Hematopoietic multipotent progenitor cell treated with erythropoietin and hydrocortisone succinate and interleukin-3 and kit ligand, for 6 days (in vitro differentiated cells): ENCODE measurements around the gene NAV2.

Experiments used
- DNase-seq: peaks from one replicate; pipeline ENCODE4 v3.0.0-alpha.2; 2015

Gene NAV2

DNA sequence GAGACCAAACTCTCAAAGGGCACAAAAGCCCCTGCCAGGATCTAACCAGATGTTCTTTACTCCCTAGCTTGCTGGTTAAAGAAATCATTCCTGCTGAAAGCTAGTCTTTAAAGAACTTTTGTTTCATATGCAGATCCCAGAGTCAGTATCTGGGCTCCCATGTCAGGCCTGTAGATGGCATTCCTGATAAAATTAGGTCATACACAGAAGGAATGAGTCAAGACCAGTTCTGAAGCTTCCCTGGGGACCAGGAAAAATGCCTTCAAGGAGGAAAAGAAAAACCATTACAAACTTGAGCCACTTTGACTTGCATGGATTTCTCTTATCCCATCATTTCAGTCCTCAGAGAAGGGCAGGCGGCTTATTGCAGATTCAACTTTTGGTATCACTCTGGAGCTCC lies 441.7 kb downstream of the NAV2 start:
- DNase-seq = no peak

DNA sequence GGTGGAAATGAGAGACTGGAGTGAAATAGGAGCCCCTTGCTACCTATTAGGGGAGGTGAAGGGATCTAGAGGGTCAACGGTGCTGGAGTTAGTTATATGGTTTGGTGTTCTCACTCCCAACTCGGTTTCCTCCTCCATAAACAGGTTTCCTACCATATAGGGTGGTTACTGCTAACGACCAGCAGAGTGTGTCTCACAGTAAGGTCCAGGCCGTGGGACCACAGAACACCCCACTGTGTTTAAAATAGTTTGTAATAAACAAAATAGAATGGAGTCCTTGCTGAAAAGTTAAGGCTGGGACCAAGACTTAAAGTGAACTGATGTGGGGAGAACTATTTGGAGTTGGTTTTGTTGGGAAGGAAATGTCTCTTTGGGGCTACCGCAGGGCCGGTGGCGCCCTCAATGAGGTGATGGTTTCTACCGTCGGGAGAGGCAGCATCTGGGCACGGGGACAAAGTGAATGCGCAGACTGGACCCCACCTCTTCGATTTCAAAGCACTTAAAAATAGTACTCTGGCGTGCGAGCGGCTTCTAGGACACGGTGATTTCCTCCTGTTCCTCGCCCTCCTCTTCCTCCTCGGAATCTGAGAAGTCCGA lies 443.1 kb downstream of the NAV2 start:
- no peak for DNase-seq

DNA sequence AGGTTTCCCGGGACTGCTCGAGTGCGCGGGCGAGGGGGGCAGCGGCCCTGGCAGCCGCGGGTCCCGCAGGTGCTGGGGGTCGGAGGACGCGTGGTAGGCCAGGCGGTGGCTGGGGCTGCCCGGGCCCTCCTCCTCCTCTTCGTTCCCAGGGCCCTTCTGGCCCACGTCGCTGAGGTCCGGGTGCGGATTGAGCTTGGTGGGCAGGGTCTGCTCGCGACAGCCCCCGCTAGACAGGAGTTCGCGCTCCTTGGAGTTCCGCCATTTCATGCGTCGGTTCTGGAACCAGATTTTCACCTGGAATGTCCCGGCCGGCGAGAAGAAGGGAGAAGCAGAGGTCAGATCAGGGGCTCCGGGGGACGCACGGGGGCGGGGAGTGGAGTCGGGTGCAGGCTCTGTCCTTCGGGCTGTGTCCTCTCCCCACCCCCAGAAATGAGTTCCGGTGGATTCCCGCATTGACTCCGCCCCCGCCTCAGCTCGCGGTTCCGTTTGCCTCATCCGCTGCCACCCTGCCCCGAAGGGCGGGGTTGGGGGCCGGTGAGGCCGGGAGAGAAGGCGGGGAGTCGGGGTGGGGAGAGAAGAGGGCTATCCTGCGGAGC lies 443.7 kb downstream of the NAV2 start:
- DNase-seq = no peak

DNA sequence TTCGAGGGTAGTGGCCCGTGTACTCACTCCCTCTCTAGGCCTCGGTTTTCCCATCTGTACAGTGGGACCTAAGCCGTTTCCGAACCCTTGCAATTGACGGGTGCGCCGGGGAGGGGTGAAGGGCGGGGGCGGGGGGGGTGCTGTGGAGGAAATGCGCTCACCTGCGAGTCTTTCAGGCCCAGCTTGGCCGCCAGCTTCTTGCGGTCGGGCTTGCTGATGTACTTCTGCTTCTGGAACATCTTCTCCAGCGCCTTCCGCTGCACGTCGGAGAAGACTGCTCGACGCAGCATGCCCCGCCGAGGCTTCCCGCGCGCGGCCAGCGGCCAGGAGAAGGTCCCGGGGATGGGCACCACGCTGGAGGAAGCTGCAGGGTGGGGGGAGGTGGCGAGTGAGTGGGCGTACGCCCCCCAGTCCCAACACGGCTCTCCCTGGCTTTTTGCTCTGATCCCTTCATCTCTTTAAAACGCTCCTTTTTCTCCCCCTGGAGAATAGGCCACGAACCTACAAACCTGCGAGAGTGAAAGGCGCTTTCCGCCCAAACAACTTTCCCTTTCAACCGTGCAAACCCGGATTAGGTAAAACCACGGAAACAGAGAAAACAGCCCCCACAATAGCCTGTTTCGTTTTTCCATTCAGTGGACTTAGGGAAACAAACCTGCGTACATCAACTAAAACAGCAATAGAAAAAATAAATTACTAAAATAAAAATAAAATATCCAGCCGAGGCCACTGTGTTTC lies 444.4 kb downstream of the NAV2 start:
- peak; percentile 21 for DNase-seq

DNA sequence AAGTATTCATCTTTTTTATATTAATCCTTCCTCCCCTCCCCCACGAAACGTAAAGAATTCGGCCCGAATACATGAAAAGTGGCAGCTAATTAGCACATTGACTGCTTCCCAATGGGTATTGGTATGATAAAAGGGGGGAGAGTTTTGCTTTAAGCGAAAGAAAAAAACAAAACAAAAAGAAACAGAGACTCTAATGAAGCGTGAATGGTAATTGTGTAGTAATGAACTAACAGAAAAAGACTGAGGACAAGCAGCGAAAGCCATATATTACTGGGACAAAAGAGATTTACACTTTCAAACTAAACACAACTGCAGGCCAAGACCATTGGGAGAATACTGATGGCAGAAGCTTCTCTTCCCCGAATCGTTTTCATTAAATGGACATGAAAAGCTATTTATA lies 445.1 kb downstream of the NAV2 start:
- no peak for DNase-seq

DNA sequence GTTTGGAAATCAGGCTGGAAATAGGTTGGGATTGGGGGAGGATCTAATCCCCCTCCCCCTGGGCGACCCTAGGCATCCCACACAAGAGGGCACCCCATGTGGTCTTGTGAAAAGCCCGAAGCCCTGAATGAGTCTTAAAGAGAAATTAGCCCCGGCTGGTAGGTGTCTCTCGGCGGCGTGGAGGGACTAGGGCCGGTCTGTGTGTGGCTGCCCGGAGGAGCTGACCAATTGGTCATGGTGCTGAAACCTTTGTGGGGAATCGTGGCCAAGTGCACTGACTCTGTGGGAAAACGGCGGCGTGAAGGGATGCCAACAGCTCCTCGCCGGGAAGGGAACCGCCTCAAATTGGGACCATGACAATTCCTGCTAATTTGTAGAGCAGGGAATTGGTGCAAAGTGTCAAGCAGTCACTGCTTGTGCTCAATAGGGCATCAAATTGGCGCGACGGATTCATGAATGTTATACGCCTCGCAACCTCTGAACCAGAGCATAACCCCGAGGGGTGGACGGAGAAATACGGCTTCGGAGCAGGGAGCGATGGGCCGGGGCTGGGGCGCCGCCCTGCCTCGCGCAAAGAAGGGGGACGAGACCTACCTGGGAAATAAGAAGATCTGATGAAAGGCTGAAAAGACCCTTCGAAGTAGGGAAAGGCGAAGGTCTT lies 446.1 kb downstream of the NAV2 start:
- peak; percentile 74 for DNase-seq

DNA sequence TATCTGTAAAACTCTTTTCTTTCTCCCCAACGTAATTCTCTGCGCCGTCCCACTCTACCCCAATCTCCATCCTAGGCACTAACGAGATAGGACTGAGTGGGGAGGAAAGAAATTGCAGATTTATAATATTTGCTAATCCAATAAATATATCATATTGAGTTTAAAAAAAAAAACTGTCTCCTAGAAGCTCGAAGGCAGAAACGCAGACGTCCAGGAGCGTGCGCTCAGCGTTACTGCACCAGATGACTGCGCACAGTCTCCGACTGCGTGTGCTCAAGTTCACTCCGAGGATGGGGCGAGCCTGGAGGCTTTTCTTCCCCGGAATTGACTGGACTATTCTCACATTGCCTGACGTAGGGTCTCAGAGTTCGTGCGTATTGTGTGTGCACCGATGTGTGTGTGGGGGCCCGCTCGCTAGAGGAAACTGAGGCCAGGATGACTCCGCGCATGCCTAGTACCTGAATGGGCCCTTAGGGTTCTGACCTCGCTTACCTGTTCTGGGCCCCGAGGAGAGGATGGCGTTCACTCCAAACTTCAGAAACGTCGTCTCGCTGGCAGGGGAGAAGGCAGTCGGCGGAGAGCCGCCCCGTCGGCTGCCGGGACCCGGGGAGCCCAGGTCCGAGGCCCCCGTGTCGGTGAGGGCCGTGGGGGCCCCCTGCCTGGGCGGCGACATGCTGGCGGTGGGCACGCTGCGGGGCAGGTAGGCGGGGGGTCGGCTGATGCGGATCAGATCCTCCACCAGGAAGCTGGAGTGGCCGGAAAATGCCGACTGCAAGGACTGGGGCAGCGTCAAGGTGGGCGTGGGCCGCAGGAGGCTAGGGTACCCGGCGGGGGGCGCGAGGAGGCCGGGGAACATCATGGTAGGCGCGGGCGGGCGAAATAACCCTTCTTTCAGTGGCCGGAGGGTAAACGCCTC lies 447.1 kb downstream of the NAV2 start:
- no peak for DNase-seq

DNA sequence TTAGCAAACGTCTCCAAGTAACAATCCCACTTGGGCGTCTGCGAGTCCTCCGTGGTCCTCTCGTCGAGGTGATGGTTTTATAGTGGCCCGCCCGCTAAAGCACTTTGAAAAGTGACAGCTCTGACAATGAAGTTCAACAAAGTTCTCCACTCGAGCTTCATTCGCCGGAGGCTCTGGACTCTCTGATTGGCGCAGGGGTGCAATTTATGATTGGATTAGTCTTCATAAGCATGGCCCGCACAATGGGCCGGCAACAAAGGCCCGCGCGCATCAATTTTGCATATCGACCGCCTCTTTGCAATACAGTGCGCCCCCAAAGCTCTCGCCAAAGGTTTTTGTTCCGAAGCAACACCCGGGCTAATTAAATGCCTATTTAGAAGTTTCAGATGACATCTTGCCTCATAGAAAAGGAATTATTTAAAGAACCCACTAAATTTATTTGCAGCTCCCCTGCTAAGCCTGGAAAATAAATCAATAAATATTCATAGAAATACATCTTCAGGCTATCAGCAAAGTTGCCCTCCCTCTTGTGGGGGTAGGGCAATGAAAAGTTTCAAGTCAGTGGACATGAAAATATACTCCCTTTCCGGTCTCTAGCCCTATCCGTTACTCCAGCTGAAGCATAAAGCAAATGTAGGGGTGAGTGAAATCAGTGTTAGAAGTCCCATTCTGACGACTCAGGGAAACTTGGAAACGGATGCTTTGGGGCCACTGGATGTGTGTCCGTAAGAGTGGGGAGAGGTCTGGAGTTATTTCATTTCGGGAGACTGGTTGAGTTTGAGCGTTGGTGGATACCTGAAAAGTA lies 448.0 kb downstream of the NAV2 start, which contains the start of gene DBX1:
DBX1 (minus strand) TSS at position 51 of the 805 bp plus-strand sequence. CDS start 151 bp downstream, outside the sequence.
- no peak for DNase-seq

DNA sequence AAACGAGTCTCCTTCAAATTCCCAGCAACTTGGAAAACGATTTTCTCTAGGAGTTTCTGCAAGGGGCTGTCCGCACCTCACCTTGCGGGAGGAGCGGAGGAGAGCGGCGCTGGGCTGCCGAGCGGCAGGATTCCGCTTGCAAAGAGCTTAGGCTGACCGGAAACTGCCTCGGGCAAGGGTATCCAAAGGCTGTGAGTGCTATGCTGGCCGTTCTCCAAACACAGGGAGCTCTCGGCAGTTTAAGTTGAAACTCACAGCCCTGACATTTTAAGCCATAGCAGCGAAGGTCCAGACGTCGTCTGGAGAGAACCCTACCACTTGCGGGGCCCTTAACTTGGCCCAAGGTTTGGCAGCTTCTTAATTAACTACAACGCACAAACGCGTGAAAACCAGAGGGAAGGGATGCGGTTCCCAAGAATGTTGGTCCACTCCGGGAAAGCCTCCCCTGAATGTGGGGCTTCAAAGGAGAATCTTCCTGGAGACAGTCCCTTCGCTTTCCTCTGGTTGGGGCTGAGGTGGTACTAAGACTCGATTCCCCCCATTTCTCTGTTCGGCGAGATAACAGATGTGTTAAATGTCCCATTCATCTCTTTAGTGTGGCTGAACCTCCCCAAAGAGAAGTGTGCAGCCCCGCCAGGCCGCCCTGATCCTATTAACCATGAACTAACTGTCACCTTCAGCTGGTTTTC lies 448.7 kb downstream of the NAV2 start:
- DNase-seq = no peak

DNA sequence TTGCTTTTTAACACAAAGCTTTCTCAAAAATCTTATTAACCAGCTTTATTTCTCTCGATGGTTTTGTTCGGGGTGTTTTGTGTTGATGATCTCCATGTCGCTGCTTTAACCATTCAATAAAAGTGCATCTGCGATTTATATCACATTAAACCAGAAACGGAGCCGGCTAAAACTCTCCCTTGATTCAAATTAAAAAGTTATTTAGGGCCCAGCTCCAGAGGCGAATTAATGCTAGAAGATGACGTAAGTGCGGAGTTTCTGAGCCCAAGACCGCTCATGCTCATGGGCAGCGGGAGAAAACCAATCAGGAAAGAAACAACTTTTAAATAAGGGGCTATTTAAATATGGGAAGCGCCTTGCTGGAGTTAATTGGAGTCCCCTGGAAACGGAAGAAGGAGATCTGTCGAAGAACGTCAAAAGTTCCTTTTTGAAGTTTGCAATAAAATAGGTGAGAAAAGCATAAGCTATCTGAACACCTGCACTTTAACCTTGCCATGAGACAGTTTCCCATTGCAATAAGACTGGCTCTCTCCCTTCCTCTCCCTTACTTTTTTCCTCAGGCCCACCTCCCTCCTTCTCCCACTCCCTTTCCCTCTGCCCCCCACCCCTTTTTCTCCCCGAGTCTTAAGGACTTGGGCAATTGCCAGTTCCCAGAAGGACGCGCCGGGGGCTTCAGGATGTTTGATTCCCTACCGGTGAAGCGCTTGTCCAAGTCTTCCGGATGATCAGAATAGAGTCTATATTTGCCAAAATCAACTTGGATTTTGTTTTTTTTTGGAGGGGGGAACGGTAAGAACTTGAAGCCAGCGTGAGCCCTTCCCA lies 449.5 kb downstream of the NAV2 start:
- no peak for DNase-seq

DNA sequence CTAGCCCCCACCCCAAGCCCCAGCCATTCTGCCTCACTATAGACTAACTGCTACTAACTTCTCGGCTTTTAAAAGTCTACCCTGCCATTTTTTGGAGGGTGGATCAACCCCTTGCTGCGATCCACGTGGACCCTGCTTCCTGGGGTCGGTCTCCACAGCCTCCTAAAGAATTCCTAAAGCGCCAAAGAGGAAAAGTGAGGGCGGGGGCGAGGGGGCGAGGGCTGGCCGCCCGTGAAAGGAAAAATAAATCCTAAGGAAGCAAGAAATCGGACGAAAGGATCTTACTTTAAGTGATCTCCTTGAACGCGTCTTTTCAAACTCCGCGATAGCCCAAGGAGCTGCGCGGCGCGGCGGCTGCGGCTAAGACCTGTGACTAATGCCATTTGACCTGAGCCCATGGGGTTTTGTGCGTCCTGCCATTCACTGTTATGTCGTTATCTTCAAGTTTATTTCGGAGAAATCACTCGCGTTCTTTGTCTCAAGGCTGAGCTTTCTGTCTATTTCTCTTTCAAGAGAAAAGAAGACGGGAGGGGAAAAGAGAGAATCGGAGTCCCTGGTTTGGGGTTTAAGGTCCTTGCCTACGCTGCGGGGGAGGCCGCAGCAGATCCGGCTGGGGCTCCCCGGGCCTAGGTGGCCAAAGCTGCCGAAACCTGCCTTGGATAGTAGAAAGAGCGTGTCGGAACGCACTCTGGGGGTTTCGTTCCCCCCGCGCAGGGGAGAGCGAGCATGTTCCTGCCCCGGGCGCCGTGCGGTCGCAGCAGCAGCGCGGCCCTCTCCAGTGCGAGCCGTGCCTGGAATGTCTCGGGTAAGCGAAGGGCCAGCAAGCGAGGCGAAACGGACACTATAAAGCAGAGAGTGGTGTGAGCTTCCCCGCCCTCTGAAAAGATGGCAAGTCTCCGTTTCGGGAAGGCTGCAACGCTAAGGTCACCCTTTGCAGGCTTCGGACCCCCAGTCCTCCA lies 450.5 kb downstream of the NAV2 start:
- peak; percentile 30 for DNase-seq

DNA sequence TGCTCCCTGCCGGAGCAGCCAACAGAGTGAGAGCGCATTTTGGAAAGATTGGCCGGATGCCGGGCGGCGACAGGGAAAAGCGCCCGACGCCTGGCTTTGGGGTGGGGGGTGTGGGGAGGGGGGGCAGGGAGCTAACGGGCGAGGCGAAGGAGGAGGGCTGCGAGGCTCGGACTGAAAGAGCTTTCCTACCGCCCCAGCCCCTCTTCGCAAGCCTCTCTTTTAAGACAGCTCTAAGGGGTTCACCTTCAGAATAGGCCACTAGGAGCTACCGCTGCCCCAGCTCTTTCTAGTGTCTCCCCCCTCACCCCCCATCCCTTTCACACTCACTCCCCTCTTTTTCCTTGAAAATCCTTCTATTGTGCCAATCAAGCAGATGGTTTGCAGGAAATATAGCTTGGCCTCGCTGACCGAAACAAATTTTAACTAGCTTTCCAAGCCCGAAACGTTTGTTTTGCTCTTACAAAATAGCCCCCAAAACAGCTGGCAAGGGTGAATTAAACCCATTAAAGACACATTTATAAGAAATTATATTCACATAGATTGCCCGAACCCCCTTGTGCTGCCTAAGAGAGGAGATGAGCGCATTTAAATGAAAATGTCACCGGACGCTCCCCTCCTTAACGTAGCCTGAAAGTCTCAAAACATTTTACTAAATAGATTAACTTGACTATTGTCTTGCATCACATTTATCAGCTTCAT lies 451.3 kb downstream of the NAV2 start:
- no peak for DNase-seq
